SK-N-SH treated with all-trans-retinoic acid at 6 μM for 48 hours (cell line): ENCODE data around the gene ETV4.

Experiments
- CREB5 ChIP-seq: fragments of 250-450 bp; sonication (Bioruptor Pico); IDR thresholded peaks from 2 replicates; pipeline ENCODE4 v1.5.1; 2020; ENCODE audit warnings: low read depth, mild to moderate bottlenecking, moderate library complexity
- CSDC2 ChIP-seq: fragments of 250-450 bp; sonication (Bioruptor Pico); IDR thresholded peaks from 2 replicates; pipeline ENCODE4 v1.5.0; 2020; ENCODE audit warnings: mild to moderate bottlenecking, moderate library complexity
- CSRNP3 ChIP-seq: fragments of 250-450 bp; sonication (Bioruptor Pico); IDR thresholded peaks from 2 replicates; pipeline ENCODE4 v1.5.1; 2021; ENCODE audit warnings: mild to moderate bottlenecking, moderate library complexity
- ISL1 ChIP-seq: fragments of 250-450 bp; sonication (Bioruptor Pico); IDR thresholded peaks from 2 replicates; pipeline ENCODE4 v2.1.2; 2022; ENCODE audit warnings: mild to moderate bottlenecking, moderate library complexity
- OSR1 ChIP-seq: fragments of 250-450 bp; sonication (Bioruptor Pico); IDR thresholded peaks from 2 replicates; pipeline ENCODE4 v1.8.0; 2022; ENCODE audit warnings: moderate library complexity, mild to moderate bottlenecking, inconsistent platforms
- POU6F1 ChIP-seq: fragments of 250-450 bp; sonication (Bioruptor Pico); IDR thresholded peaks from 2 replicates; pipeline ENCODE4 v1.8.0; 2021; ENCODE audit warnings: low read depth, mild to moderate bottlenecking, moderate library complexity, borderline replicate concordance
- RARB ChIP-seq: fragments of 250-450 bp; sonication (Bioruptor Pico); IDR thresholded peaks from 2 replicates; pipeline ENCODE4 v1.8.0; 2021; ENCODE audit warnings: mild to moderate bottlenecking, moderate library complexity
- TSHZ2 ChIP-seq: fragments of 250-450 bp; sonication (Bioruptor Pico); IDR thresholded peaks from 2 replicates; pipeline ENCODE4 v1.5.0; 2020; ENCODE audit warnings: mild to moderate bottlenecking, moderate library complexity
- ZC3H10 ChIP-seq: fragments of 250-450 bp; sonication (Bioruptor Pico); IDR thresholded peaks from 2 replicates; pipeline ENCODE4 v1.5.1; 2021; ENCODE audit warnings: mild to moderate bottlenecking, moderate library complexity
- ZFP3 ChIP-seq: fragments of 250-450 bp; sonication (Bioruptor Pico); IDR thresholded peaks from 2 replicates; pipeline ENCODE4 v1.5.0; 2020; ENCODE audit warnings: mild to moderate bottlenecking, moderate library complexity

GRCh38 chr17:43542859-43543258 is 3.3 kb downstream of the ETV4 start:
- no peak for TF ChIP-seq TSHZ2 (CRISPR knock-in tag)
- TF ChIP-seq RARB (CRISPR knock-in tag), result no peak
- TF ChIP-seq POU6F1 (CRISPR knock-in tag), result no peak
- no peak for TF ChIP-seq ZFP3 (CRISPR knock-in tag)
- no peak for TF ChIP-seq ISL1
- TF ChIP-seq OSR1 (CRISPR knock-in tag), result no peak
- no peak for TF ChIP-seq CREB5 (CRISPR knock-in tag)
- no peak for TF ChIP-seq CSRNP3 (CRISPR knock-in tag)
- TF ChIP-seq CSDC2 (CRISPR knock-in tag), result no peak
- TF ChIP-seq ZC3H10, result no peak
